K562 (cell line): ENCODE measurements around the gene APOC1. TPM values are rescaled to one million over a fixed set of nuclear protein-coding genes. Genes with fewer than 3 reads are reported as not detected.

Experiments used
- ARNT ChIP-seq, 2 experiments: fragments of 450-650 bp; IDR thresholded peaks; 2 replicates each; pipeline ENCODE4 v1.6.1; 2016; ENCODE audit warnings: mild to moderate bottlenecking in 1 of 2
- EP400 ChIP-seq: fragments of 450-650 bp; IDR thresholded peaks from 2 replicates; pipeline ENCODE4 v1.6.1; 2017; ENCODE audit warnings: antibody characterized with exemption, mild to moderate bottlenecking, moderate library complexity
- GTF2B ChIP-seq: IDR thresholded peaks from 2 replicates; pipeline ENCODE4 v1.6.1; 2011; ENCODE audit not compliant: insufficient read length; ENCODE audit errors: extremely low read depth
- HMG20A ChIP-seq: fragments of 450-650 bp; formaldehyde crosslinking; conservative IDR thresholded peaks from 2 replicates; pipeline ENCODE4 v1.4.0; 2020; ENCODE audit warnings: mild to moderate bottlenecking, mixed read lengths
- HNRNPH1 ChIP-seq: fragments of 200-400 bp; formaldehyde crosslinking; optimal IDR thresholded peaks from 2 replicates; pipeline ENCODE3; 2017; ENCODE audit warnings: low read depth, mild to moderate bottlenecking, low read length, moderate library complexity
- IRF9 ChIP-seq: fragments of 450-650 bp; IDR thresholded peaks from 2 replicates; pipeline ENCODE4 v1.6.1; 2016; ENCODE audit warnings: missing biosample characterization, missing genetic modification characterization
- MECOM ChIP-seq: fragments of 250-450 bp; sonication (Bioruptor Pico); IDR thresholded peaks from 2 replicates; pipeline ENCODE4 v1.8.0; 2022; ENCODE audit warnings: inconsistent platforms
- RBFOX2 ChIP-seq: fragments of 200-400 bp; formaldehyde crosslinking; IDR thresholded peaks from 2 replicates; pipeline ENCODE4 v1.6.1; 2017; ENCODE audit warnings: low read depth, mild to moderate bottlenecking, low read length, moderate library complexity
- RCOR1 ChIP-seq, 2 experiments: IDR thresholded peaks; 2 replicates each; pipeline ENCODE4 v1.6.1; 2012; ENCODE audit warnings: low read depth in 2 of 2, low read length in 2 of 2, borderline replicate concordance in 1 of 2, improper control_type of control experiment in 1 of 2
- SAP30 ChIP-seq: fragments of 200-600 bp; sonication (generic); IDR thresholded peaks from 2 replicates; pipeline ENCODE4 v1.6.1; 2012; ENCODE audit warnings: borderline replicate concordance, low read depth, mild to moderate bottlenecking, moderate library complexity, low read length, control low read depth, inconsistent platforms; ENCODE audit not compliant: insufficient read depth, poor library complexity, severe bottlenecking
- SMARCB1 ChIP-seq: IDR thresholded peaks from 2 replicates; pipeline ENCODE4 v1.6.1; 2011; ENCODE audit warnings: improper control_type of control experiment, low read depth; ENCODE audit not compliant: insufficient read length
- SMARCC2 ChIP-seq: fragments of 450-650 bp; IDR thresholded peaks from 2 replicates; pipeline ENCODE4 v1.6.1; 2017; ENCODE audit warnings: antibody characterized with exemption, moderate library complexity, mild to moderate bottlenecking, low read depth
- SRF ChIP-seq, 2 experiments: fragments of 250-450, 450-650 bp in 1 of 2; sonication (Bioruptor Pico) in 1 of 2; sonication (generic) in 1 of 2; formaldehyde crosslinking; IDR thresholded peaks; 2 replicates each; pipeline versions ENCODE4 v1.5.0 to v1.5.1; 2020 to 2022; ENCODE audit warnings: mild to moderate bottlenecking in 1 of 2, missing genetic modification reagents in 1 of 2
- SRSF1 ChIP-seq: fragments of 200-400 bp; formaldehyde crosslinking; IDR thresholded peaks from 2 replicates; pipeline ENCODE4 v1.6.1; 2017; ENCODE audit warnings: mild to moderate bottlenecking, low read depth, low read length, moderate library complexity
- SRSF3 ChIP-seq: fragments of 200-400 bp; formaldehyde crosslinking; IDR thresholded peaks from 2 replicates; pipeline ENCODE4 v1.6.1; 2016; ENCODE audit warnings: mild to moderate bottlenecking, low read length, moderate library complexity; ENCODE audit not compliant: insufficient read depth
- SUPT5H ChIP-seq: fragments of 450-650 bp; IDR thresholded peaks from 2 replicates; pipeline ENCODE4 v1.6.1; 2016
- TRIM25 ChIP-seq: fragments of 450-650 bp; IDR thresholded peaks from 2 replicates; pipeline ENCODE4 v1.7.0; 2016; ENCODE audit warnings: borderline replicate concordance
- XRCC4 ChIP-seq: IDR thresholded peaks from one replicate; pipeline ENCODE4 v1.6.1; 2011; ENCODE audit not compliant: insufficient read depth, insufficient read length; ENCODE audit errors: extremely low read depth
- ZBTB26 ChIP-seq: fragments of 450-650 bp; formaldehyde crosslinking; IDR thresholded peaks from 2 replicates; pipeline ENCODE4 v1.4.0; 2022; ENCODE audit warnings: missing genetic modification characterization
- ZBTB8A ChIP-seq: fragments of 450-650 bp; IDR thresholded peaks from 2 replicates; pipeline ENCODE4 v1.6.1; 2018; ENCODE audit warnings: mild to moderate bottlenecking, moderate library complexity; ENCODE audit not compliant: partially characterized antibody
- ZFP36 ChIP-seq: fragments of 150-350 bp; IDR thresholded peaks from 2 replicates; pipeline ENCODE4 v1.6.1; 2018; ENCODE audit warnings: low read length, low read depth; ENCODE audit not compliant: partially characterized antibody
- ZNF274 ChIP-seq: IDR thresholded peaks from 2 replicates; pipeline ENCODE4 v1.6.1; 2011; ENCODE audit warnings: low read depth, mild to moderate bottlenecking, low read length, moderate library complexity, borderline replicate concordance
- ZNF583 ChIP-seq: fragments of 250-450 bp; sonication (Bioruptor Pico); IDR thresholded peaks from 2 replicates; pipeline ENCODE4 v1.4.0; 2020
- ZNF586 ChIP-seq: fragments of 450-650 bp; formaldehyde crosslinking; conservative IDR thresholded peaks from 2 replicates; pipeline ENCODE4 v1.4.0; 2020; ENCODE audit warnings: mild to moderate bottlenecking, moderate library complexity
- ZNF696 ChIP-seq: fragments of 250-450 bp; sonication (Bioruptor Pico); conservative IDR thresholded peaks from 2 replicates; pipeline ENCODE4 v1.4.0; 2020; ENCODE audit warnings: mild to moderate bottlenecking, moderate library complexity
- polyA plus RNA-seq, 8 experiments: library from polyadenylated mRNA; depleted of rRNA in 4 of 8; stranded (reverse) in 5 of 8; unstranded in 3 of 8; fragments of >200 nt; fragmentation: Nextera tagmentation in 2 of 8; fragmentation: Illumina TruSeq in 1 of 8; extraction: Ambion mirVana in 2 of 8; extraction: Trizol in 1 of 8; gene quantifications; 2 replicates each; pipeline versions ENCODE4 v1.2.1 to v1.2.3, GENCODE V29; 2011 to 2014; ENCODE audit warnings: inconsistent platforms in 1 of 8, missing spikeins in 1 of 8
- total RNA-seq, 7 experiments: library from RNA; depleted of rRNA in 6 of 7; stranded (reverse); fragments of >200 nt in 6 of 7; fragmentation: Illumina TruSeq in 2 of 7; extraction: Trizol in 2 of 7; gene quantifications; 2 replicates each; pipeline versions ENCODE4 v1.2.1 to v1.2.3, GENCODE V29; 2011 to 2021; ENCODE audit warnings: low replicate concordance in 1 of 7

The APOC1 gene
- total and polyA plus RNA-seq, 9 of the 15 experiments (the other 6 are each of a cell fraction or from before 2014, with no cell fraction given), result 115 to 408 (median 220) TPM

- TF ChIP-seq ZBTB26 (CRISPR knock-in tag) (peak; percentile 51; the same call in 1 of the 2 replicates), HNRNPH1 (no peak), IRF9 (tag) (no peak), HMG20A (CRISPR knock-in tag) (no peak), ZNF696 (CRISPR knock-in tag) (0 out of 2 replicates have a peak, but pooled peaks have one; percentile 24), SMARCB1 (no peak), SRSF3 (no peak), GTF2B (no peak), TRIM25 (no peak), EP400 (no peak), ZBTB8A (no peak), SRF (CRISPR knock-in tag; IDR thresholded peaks at IDR 0.05) (peak in 1 of 2 experiments; percentile 63; a peak in 1 of 4 replicates), SUPT5H (peak; percentile 64), ZNF274 (no peak), RBFOX2 (no peak), ZFP36 (peak; percentile 58), XRCC4 (no peak), RCOR1 (IDR thresholded peaks at IDR 0.05; ENCODE audit: borderline replicate concordance in 1 of 2, low read depth in 2 of 2, low read length in 2 of 2) (no peak), SRSF1 (no peak), MECOM (CRISPR knock-in tag) (no peak), SAP30 (no peak), ZNF586 (CRISPR knock-in tag) (peak; percentile 25; the same call in 1 of the 2 replicates), ZNF583 (0 out of 2 replicates have a peak, but pooled peaks have one; percentile 14), SMARCC2 (no peak), ARNT (IDR thresholded peaks at IDR 0.05) (no peak)
Measured at GRCh38 chr19:44904426-44904994, 9.9 kb upstream of the APOC1 start (continued).
